Naive thymus-derived CD4-positive, alpha-beta T cell (primary cell): ENCODE results near the gene SSX4B. TPM values are rescaled to one million over a fixed set of nuclear protein-coding genes. Genes with fewer than 3 reads are reported as not detected.
"Not testable (repeated sequence)": the region's sequence is repeated elsewhere in the genome, so short reads cannot be mapped to it uniquely, and the experiment has no call there.

Experiments used
- ATAC-seq: fragments of 150-1000 bp; cut with Tn5 transposase; 2 replicates; pipeline ENCODE4 v1.10.0; 2021; ENCODE audit warnings: mild to moderate bottlenecking, moderate library complexity
- CTCF ChIA-PET: fragments of 350-600 bp; sonication (Branson Sonifier 250); formaldehyde crosslinking; loops from one replicate; lab custom pipeline; 2021; ENCODE audit warnings: antibody characterized with exemption; lab: Charles Lee
- POLR2A ChIA-PET: fragments of 350-600 bp; sonication (Branson Sonifier 250); formaldehyde crosslinking; loops from one replicate; lab custom pipeline; 2021; ENCODE audit warnings: antibody characterized with exemption, inconsistent platforms; lab: Charles Lee
- DNase-seq, 9 donors: peaks; one replicate each; pipeline versions ENCODE4 v3.0.0 to v3.0.0-alpha.2; 2020 to 2022; ENCODE audit warnings: mixed read lengths in 1 of 9
- H3K27ac ChIP-seq: one replicate; pipeline ENCODE4 v1.7.0; 2013; ENCODE audit warnings: mild to moderate bottlenecking, low read depth, low read length, moderate library complexity
- H3K27me3 ChIP-seq, 2 donors: one replicate each; pipeline ENCODE4 v1.7.0; 2013; ENCODE audit warnings: low read length in 2 of 2, mild to moderate bottlenecking in 2 of 2, moderate library complexity in 2 of 2; ENCODE audit not compliant: control insufficient read depth in 2 of 2, insufficient read depth in 2 of 2
- H3K36me3 ChIP-seq, 3 experiments: 1 replicate in 2 of 3; 2 replicates in 1 of 3; pipeline ENCODE4 v1.7.0; 2013; ENCODE audit warnings: low read length in 3 of 3, mild to moderate bottlenecking in 3 of 3, moderate library complexity in 1 of 3; ENCODE audit not compliant: insufficient read depth in 3 of 3, control insufficient read depth in 2 of 3
- H3K4me1 ChIP-seq, 2 donors: one replicate each; pipeline ENCODE4 v1.7.0; 2013; ENCODE audit warnings: low read length in 2 of 2, mild to moderate bottlenecking in 2 of 2, moderate library complexity in 1 of 2; ENCODE audit not compliant: control insufficient read depth in 2 of 2, insufficient read depth in 2 of 2
- H3K4me3 ChIP-seq: 2 replicates; pipeline ENCODE4 v1.7.0; 2013; ENCODE audit warnings: mild to moderate bottlenecking, low read length
- H3K9me3 ChIP-seq, 3 experiments: 1 replicate in 2 of 3; 2 replicates in 1 of 3; pipeline ENCODE4 v1.7.0; 2013; ENCODE audit warnings: low read length in 3 of 3; ENCODE audit not compliant: control insufficient read depth in 2 of 3
- H3K27ac Mint-ChIP-seq, 9 donors: one replicate each; pipeline ENCODE4 v1.8.0; 2020 to 2022; ENCODE audit warnings: mixed read lengths in 9 of 9, mild to moderate bottlenecking in 8 of 9, moderate library complexity in 5 of 9, inconsistent platforms in 2 of 9
- H3K27me3 Mint-ChIP-seq, 5 donors: one replicate each; pipeline ENCODE4 v1.8.0; 2021 to 2022; ENCODE audit warnings: mixed read lengths in 5 of 5, mild to moderate bottlenecking in 1 of 5
- H3K36me3 Mint-ChIP-seq, 5 donors: one replicate each; pipeline ENCODE4 v1.8.0; 2020 to 2022; ENCODE audit warnings: mixed read lengths in 5 of 5, mild to moderate bottlenecking in 3 of 5, inconsistent platforms in 1 of 5
- H3K4me1 Mint-ChIP-seq, 7 donors: one replicate each; pipeline ENCODE4 v1.8.0; 2020 to 2022; ENCODE audit warnings: mixed read lengths in 7 of 7, mild to moderate bottlenecking in 3 of 7, inconsistent platforms in 1 of 7
- H3K4me3 Mint-ChIP-seq, 10 donors: one replicate each; pipeline ENCODE4 v1.8.0; 2020 to 2022; ENCODE audit warnings: mild to moderate bottlenecking in 10 of 10, mixed read lengths in 10 of 10, moderate library complexity in 6 of 10, inconsistent platforms in 2 of 10
- H3K9me3 Mint-ChIP-seq, 11 donors: one replicate each; pipeline ENCODE4 v1.8.0; 2020 to 2022; ENCODE audit warnings: mixed read lengths in 11 of 11, mild to moderate bottlenecking in 4 of 11, inconsistent platforms in 1 of 11, moderate library complexity in 1 of 11
- intact Hi-C, 2 donors: fragments of 100-400 bp; cut with micrococcal nuclease; formaldehyde crosslinking; loops; one replicate each; pipeline ENCODE4 v1.15.1; 2023
- polyA plus RNA-seq, 2 donors: library from polyadenylated mRNA; unstranded; fragments of 300-500 nt; fragmentation: Illumina TruSeq; gene quantifications; one replicate each; pipeline ENCODE4 v1.2.3, GENCODE V29; 2021
- total RNA-seq, 6 experiments: library from RNA in 5 of 6; stranded (reverse) in 5 of 6; gene quantifications; 1 replicate in 5 of 6; 2 replicates in 1 of 6; pipeline ENCODE4 v1.2.3 and lab custom pipeline; 2021 to 2026

SSX4B gene
- total and polyA plus RNA-seq, 7 experiments from 2014 or later = not detected

- H3K4me3 ChIP-seq, H3K4me1 ChIP-seq, H3K4me3 Mint-ChIP-seq, H3K27ac ChIP-seq, H3K27ac Mint-ChIP-seq, DNase-seq, CTCF ChIA-PET, ATAC-seq, H3K4me1 Mint-ChIP-seq, H3K27me3 ChIP-seq, H3K36me3 ChIP-seq, H3K9me3 ChIP-seq, intact Hi-C loops, POLR2A ChIA-PET, H3K9me3 Mint-ChIP-seq, H3K27me3 Mint-ChIP-seq, H3K36me3 Mint-ChIP-seq: not testable (repeated sequence)
These were observed 55.3 kb downstream of the SSX4B start, which contains the start of gene SSX3 for GRCh38 chrX:48356315-48357094. SSX3 (minus strand) TSS chrX:48356703; CDS start chrX:48355249, 1,454 bp downstream.

Other genes with a start within 250 kb of the SSX4B start
- gene SSX5, start 215.2 kb downstream of the SSX4B start, total RNA-seq = not detected
- gene SSX5, start 215.2 kb downstream of the SSX4B start, polyA plus RNA-seq = not detected
- gene SSX1, start 156.6 kb downstream of the SSX4B start, total RNA-seq = not detected
- gene SSX1, start 156.6 kb downstream of the SSX4B start, polyA plus RNA-seq = not detected
- not detected for gene SSX3, start 55.3 kb downstream of the SSX4B start, total RNA-seq
- gene SSX3, start 55.3 kb downstream of the SSX4B start, polyA plus RNA-seq = not detected
- not detected for gene SSX4, start 28.4 kb downstream of the SSX4B start, total RNA-seq
- not detected for gene SSX4, start 28.4 kb downstream of the SSX4B start, polyA plus RNA-seq
- gene SLC38A5, start 58.3 kb upstream of the SSX4B start, total RNA-seq = 10 to 100 TPM; 10.2 to 75.5 (median 17.3) TPM
- 1 to 10 TPM; 9.4 to 9.7 TPM for gene SLC38A5, start 58.3 kb upstream of the SSX4B start, polyA plus RNA-seq
- 10 to 100 TPM; 48.6 to 62.5 (median 59.5) TPM for gene FTSJ1, start 64.2 kb upstream of the SSX4B start, total RNA-seq
- gene FTSJ1, start 64.2 kb upstream of the SSX4B start, polyA plus RNA-seq = 10 to 100 TPM; 56.4 to 74.0 TPM
- 10 to 100 TPM; 13.1 to 19.0 (median 16.8) TPM for gene PORCN, start 97.0 kb upstream of the SSX4B start, total RNA-seq
- 10 to 100 TPM; 10.0 to 11.5 TPM for gene PORCN, start 97.0 kb upstream of the SSX4B start, polyA plus RNA-seq
- gene EBP, start 109.8 kb upstream of the SSX4B start, total RNA-seq = 100 to 1,000 TPM in 1 of 5 experiments, 10 to 100 TPM in 4; 33.3 to 188 (median 35.3) TPM
- 10 to 100 TPM; 72.4 to 80.6 TPM for gene EBP, start 109.8 kb upstream of the SSX4B start, polyA plus RNA-seq
- 10 to 100 TPM; 20.2 to 31.2 (median 26.4) TPM for gene TBC1D25, start 127.8 kb upstream of the SSX4B start, total RNA-seq
- gene TBC1D25, start 127.8 kb upstream of the SSX4B start, polyA plus RNA-seq = 10 to 100 TPM; 16.2 to 22.8 TPM
- 100 to 1,000 TPM; 176 to 374 (median 329) TPM for gene RBM3, start 162.5 kb upstream of the SSX4B start, total RNA-seq
- gene RBM3, start 162.5 kb upstream of the SSX4B start, polyA plus RNA-seq = 100 to 1,000 TPM; 242 to 254 TPM
- 10 to 100 TPM; 44.8 to 66.9 (median 54.4) TPM for gene WDR13, start 185.5 kb upstream of the SSX4B start, total RNA-seq
- gene WDR13, start 185.5 kb upstream of the SSX4B start, polyA plus RNA-seq = 10 to 100 TPM; 27.5 to 33.2 TPM